Activated naive CD4-positive, alpha-beta T cell treated with Interleukin-2 at 50 U/mL for 16 hours (primary cell): ENCODE measurements around the gene ABCD4.
"Not testable (repeated sequence)": the region's sequence is repeated elsewhere in the genome, so short reads cannot be mapped to it uniquely, and the experiment has no call there.

Experiments
- DNase-seq: peaks from one replicate; pipeline ENCODE4 v3.0.0-alpha.2; 2020

The ABCD4 gene

DNA sequence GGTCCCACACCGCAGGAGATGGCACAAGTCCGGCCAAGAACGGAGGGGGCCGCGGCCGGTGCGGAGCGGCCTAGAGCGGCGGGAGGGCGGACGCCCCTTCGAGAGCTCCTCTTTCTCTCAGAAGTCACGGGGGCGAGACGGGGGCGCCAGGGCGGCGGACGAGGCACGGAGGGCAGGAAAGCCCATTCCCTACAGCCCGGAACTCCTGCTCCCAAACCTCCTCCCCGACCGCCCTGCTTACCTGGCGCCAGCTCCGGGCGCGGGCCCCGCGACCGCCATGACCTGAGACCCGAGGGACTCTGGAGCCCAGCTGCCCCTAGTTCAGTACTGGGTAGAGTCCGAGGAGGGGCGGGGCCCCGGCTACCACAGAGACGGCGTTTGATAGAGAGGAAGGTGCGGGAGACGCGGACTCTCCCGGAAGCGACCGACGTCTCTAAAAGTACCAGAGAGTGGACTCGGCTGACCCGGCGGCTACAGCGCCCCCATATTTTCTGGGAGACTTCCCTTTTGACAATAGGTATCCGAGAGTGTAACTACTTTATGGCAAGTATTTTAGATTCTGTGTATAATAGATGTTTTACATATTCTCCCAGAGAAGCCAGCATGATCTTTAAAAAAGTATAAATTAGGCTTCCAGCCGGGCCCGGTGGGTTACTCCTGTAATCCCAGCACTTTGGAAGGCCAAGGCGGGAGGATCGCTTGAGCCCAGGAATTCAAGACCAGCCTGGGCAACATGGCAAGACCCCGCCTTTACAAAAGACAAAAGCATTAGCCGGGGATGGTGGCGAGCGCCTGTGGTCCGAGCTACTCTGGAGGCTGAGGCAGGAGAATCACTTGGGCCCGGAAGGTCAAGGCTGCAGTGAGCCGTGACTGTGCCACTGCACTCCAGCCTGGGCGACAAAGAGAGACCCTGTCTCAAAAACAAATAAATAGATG lies at the start of gene ABCD4:
ABCD4 (minus strand) TSS at position 301 of the 936 bp plus-strand sequence; CDS start at position 279, 22 bp downstream.
- DNase-seq, result peak; percentile 90

DNA sequence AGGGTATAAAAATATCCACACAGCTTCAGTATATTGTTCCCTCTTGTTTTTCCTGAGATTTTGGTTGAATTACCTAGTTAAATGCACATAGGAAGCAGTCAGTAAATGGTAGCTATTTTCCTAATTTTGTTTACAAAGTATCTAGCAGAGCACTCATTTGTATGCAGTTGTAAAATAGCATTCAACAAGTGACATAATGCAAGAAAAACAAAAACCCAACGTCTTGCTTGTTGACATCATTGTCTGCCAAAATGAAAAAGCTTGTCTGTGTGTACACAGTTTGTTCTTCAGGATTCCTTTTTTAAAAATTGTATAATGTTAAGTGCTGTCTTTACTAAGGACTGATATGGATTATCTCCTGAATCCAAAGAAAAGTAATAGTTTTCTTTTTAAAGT lies 48.2 kb upstream of the ABCD4 start:
- DNase-seq, result no peak

DNA sequence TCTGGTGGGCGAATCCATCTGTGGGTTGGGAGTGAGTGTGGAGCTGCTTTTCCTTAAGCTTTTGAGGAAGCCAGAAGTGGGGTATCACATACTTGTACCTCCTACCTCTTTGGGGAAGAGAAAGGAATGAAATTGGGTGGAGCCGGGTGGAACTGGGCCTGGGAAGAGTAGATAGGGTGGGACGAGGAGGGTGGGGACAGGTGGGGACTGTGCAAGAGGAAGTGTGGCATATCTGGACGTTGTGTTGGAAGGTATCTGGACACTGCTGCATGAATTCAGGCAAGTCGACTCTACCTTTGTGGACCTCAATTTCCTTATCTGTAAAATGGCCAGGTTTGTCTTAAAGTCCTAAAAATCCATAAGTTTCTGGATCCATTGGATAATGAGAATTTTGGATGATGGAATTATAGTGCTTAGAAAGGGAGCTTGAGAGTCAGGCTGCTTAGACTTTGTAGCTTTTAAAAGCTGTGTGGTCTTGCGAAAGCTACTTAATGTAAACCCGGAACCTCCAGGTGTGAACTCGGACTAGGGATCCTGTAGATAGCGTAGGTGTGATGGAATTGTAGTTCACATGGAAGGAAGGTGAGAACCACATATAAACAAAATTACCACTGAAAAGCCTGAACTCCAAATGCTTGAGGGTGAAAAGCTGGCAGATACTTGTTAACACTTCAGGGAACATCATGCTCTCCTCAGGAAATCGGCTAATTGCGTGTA lies 47.6 kb upstream of the ABCD4 start:
- DNase-seq, result no peak

DNA sequence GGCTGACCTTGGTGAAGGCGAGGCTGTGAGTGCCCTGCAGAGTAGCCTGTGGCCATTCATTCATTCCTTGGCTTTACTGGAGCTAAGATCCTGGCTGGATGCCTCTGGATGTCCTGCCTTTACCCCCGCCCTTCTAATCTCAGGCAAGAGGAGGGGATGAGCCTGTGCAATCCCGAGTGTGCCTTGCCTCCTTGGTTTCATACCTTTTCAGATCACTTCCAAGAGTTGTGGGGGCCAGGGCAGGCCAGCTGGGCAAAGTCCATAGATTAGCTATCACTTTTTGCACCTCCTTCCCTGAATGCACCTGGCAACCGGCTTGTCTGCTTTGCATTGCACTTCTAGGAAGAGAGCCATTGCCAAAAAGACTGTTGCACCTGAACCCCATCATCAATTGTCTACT lies 47.0 kb upstream of the ABCD4 start:
- no peak for DNase-seq

DNA sequence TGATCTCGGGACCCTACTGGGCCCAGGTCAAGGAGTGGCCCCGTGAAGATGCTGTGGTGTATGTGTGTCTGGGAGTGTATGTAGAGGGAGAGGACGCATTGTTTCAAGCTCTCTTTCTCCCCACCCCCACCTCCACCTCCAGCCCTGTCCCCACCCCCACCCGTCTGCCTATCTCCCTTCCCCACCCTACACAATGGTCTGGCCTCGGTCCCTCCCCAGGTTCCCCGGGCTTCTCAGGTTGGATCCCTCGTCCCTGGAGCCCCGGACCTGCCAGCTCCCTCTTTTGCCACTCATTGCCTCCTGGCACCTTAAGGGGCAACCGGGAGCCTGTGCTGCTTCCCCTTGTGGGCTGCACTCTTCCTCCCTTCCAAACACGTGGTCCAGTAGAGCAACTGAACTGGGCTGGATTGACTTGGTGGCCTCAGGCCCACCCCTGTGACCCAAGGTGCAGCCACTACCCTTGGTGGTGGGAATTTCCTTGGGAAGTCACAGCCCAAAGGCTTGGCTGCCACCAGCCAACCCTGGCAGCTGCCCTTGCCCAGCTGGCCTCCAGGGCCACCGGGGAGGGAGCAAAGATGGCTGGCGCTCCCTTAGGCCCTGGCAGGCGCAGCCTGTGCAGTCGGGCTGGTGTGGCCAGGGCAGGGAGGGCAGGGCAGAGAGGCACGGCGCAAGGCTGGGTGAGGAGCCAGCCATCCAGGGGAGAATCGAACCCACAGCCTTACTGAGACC lies 46.2 kb upstream of the ABCD4 start:
- no peak for DNase-seq

DNA sequence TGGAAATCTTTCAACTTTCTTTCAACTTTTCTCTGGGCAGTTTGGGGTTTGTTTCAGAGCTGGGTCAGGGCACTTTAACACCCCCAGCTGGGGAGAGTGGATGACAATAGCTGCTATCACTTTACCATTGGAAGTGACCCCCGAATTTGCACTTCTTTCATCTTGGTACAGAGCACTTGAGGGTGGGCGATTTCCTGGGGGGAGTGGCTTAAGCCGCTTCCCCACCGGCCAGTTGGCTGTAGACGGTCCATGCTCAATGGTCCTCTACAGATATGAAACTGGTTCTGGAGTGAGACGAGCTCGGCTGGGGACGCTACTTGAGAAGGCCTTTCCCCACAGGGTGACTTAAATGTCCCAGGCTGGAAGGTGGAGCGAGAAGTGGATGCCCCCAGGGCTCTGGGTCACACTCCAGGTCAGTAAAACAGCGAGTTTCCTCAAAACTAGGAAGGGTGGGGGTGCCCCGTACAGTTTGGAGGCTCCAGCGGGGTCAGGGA lies 45.6 kb upstream of the ABCD4 start, which contains the start of gene VRTN:
VRTN (plus strand) TSS at position 231 of the 494 bp plus-strand sequence. CDS start 8,313 bp downstream, outside the sequence.
- DNase-seq, result no peak

DNA sequence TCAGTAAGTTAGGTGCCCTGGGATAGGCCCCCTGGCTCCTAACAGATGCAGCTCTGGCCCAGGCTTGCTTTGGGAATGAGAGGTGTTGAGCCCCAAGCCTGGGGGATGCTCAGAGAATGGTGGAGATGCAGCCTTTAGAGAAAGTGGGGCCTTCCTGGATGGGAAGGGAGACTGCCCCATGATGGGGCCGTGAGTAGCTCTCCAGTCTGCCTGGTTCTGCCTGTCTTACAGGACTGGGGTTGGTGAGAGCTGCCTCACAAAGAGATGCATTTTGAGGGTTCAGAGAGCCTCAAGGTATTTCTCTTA lies 45.0 kb upstream of the ABCD4 start:
- no peak for DNase-seq

DNA sequence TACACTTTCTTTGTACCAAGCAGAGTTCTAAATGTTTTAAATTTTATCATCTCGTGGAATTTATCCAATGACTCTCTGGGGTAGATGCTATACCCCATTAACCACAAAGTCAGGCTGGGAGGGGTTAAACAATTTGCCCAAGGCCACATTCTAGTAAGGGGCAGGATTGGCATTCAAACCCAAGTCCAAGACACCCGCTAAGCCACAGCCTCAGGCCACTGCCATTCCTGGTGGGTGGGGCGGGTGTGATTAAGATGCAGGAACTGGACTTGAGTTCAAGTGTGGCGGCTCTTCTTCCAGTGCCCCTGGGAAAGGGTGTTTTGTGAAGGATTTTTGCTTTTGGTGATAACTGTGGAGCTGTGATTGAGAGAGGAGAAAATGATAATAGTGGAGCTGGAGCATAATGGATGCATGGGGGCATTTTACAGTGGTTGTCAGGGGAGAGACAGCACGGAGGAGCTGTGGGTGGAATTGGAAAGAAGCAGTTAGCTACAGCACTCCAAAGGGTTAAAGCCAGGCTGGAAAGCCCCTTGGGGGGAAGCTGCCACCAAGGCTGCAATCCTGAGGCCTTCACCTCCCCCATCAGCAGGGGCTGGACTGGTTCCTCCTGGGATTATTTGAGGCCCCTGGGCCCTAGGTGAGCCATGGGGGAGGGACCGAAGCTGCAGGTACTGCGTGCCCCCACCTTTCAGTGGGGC lies 44.5 kb upstream of the ABCD4 start:
- no peak for DNase-seq

DNA sequence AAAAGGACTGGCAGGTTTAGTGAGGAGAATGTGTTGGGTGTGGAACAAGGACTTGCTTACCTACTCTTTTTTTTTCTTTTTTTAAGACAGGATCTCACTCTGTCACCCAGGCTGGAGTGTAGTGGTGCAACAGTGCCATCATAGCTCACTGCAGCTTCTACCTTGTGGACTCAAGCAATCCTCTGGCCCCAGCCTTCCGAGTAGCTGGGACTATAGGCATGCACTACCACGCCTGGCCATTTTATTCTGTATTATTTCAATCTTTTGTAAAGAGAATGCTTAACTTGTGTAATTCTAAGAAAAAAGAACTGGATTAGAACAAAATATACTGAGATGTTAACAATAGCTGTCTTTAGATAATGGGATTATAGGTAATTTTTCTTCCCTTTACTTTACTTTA lies 43.6 kb upstream of the ABCD4 start:
- DNase-seq, result no peak

DNA sequence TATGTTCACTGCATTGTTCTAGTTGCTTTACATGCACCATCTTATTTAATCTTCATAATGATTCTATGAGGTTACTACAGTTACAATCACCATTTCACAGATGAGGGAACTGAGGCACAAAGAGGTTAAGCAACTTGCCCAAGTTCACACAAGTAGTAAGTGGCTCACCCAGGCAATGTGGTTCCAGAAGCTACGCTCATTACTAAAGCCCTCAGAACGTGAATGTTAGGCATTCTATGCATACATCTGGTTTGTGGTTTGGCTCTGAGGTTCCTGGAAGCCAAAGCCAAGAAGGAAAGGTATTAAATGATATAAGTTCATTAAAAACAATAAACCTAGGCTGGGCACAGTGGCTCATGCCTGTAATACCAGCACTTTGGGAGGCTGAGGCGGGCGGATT lies 31.2 kb upstream of the ABCD4 start:
- DNase-seq, result no peak

DNA sequence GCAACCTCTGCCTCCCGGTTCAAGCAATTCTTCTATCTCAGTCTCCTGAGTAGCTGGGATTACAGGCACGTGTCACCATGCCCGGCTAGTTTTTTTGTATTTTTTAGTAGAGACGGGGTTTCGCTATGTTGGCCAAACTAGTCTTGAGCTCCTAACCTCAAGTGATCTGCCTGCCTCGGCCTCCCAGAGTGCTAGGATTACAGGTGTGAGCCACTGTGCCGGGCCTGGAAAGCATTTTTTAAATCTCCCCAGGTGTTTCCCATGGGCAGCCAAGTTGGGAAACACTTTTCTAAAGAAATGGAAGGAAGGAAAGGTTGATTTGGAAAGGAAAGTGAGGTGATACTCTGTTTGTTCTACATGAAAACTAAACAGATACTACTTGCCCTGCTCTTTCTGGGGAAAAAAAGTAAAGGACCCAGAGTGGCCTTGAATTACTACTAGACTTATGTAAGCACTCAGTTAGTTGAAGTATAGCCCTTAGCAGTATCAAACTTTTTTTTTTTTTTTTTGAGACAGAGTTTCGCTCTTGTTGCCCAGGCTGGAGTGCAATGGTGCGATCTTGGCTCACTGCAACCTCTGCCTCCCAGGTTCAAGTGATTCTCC lies 27.3 kb upstream of the ABCD4 start:
- DNase-seq, result not testable (repeated sequence)

DNA sequence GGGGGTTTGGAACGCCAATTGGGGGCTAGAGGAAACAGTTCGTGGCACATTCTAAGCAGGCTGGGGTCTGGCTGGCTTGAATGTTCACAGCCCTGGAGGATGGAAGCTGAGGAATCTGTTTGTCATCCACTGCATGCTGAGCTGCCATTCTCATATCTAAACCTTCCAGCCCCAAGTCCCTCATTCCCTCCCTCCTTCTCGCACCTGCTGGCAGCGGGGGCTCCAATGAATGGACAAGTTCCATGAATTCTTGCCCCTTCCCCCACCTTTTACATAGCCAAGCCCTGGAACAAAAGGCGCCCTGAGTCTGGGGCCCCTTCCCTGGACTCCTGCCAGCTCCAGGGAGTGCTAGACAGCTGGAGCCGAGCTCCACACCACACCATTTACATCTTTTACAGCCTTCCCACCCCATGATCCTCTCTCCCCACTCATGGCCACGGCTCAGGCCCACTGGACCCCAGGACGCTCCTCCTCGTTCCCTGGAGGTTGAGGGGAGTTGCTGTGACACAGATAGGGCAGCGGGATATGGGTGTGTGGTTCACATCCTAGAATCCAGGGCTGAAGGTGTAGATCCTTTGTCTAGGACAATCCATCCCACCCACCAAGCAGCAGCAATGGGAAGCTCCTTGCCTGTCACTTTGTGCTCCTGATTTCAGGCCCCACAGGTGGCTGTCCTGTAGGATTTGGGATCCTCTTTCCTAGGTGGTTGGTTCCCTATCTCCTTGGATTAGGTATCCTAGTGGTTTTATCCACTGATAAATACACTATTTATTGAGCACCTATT lies 23.8 kb upstream of the ABCD4 start:
- no peak for DNase-seq

DNA sequence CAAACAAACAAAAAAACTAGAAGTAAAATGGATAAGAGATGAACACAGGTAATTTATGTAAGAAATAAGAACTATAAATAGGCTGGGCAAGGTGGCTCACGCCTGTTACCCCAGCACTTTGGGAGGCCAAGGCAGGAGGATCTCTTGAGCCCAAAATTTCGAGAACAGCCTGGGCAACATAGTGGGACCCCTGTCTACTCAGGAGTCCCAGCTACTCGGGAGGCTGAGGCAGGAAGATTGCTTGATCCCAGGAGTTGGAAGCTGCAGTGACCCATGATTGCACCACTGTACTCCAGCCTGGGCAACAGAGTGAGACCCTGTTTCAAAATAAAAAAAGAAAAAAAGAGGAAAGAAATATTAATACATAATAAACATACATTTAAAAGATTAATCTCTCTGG lies 22.7 kb upstream of the ABCD4 start:
- DNase-seq, result no peak

DNA sequence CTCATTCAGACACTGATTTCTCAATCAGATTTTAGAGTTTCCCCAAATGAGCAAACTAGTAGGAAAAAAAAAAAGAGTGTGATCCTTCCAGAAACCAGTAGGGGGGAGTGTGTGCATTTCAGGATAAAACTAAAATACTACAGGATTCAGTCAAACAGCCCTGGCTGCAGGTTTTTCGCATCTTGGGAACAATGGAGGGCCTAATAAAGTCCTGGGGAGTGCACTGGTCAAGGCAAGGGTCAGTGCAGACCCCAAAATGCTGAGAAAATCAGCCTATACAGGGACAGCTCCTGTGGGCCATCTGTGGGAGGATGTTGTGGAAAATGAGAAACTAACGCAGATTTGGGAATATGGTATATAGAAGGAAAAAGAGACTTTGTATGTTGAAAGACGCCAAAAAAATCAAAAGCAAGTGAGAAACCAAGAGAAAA lies 22.2 kb upstream of the ABCD4 start:
- DNase-seq, result no peak

DNA sequence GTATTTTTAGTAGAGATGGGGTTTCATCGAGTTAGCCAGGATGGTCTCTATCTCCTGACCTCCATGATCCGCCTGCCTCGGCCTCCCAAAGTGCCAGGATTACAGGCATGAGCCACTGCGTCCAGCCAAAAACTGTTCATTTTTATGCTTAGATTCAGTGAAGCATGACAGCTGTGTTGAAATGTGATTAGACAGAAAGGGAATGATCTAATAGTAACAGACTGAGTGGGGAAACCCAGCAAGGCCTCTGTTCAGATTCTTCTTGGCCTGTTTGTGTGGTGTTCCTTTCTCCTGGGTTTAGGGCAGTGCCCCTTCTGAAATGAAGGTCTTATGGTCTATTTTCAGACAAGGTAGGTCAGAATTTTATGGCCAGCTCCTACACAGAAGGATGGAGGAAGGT lies 11.8 kb upstream of the ABCD4 start:
- no peak for DNase-seq

DNA sequence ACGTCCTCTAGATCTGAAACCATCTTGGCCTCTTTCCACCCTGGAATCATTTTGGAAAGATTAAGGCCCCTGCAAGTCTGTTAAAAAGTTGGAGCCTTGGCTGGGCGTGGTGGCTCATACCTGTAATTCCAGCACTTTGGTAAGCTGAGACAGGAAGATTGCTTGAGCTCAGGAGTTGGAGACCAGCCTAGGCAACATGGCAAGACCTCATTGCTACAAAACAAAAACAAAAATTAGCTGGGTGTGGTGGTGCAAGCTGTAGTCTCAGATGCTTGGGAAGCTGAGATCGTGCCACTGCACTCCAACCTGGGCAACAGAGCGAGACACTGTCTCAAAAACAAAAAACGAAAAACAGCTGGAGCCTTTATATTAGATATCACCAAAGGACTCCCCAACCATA lies 10.9 kb upstream of the ABCD4 start:
- DNase-seq, result no peak

DNA sequence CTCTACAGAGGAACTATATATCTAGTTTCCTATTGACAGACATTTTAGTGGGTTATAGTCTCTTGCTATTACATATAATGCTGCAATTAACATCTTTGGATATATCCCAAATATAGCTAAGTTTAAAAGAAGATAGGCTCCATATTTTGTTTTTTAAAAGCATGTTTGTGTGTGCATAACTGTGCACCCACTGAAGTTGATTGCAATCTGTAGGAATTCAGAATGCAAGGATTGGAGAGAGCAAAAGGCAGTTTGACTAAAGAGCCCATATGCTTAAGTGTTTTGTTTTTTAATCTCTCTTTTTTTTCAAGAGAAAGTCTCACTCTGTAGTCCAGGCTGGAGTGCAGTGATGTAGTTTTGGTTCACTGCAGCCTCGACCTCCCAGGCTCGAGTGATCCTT lies 9.4 kb upstream of the ABCD4 start:
- no peak for DNase-seq

DNA sequence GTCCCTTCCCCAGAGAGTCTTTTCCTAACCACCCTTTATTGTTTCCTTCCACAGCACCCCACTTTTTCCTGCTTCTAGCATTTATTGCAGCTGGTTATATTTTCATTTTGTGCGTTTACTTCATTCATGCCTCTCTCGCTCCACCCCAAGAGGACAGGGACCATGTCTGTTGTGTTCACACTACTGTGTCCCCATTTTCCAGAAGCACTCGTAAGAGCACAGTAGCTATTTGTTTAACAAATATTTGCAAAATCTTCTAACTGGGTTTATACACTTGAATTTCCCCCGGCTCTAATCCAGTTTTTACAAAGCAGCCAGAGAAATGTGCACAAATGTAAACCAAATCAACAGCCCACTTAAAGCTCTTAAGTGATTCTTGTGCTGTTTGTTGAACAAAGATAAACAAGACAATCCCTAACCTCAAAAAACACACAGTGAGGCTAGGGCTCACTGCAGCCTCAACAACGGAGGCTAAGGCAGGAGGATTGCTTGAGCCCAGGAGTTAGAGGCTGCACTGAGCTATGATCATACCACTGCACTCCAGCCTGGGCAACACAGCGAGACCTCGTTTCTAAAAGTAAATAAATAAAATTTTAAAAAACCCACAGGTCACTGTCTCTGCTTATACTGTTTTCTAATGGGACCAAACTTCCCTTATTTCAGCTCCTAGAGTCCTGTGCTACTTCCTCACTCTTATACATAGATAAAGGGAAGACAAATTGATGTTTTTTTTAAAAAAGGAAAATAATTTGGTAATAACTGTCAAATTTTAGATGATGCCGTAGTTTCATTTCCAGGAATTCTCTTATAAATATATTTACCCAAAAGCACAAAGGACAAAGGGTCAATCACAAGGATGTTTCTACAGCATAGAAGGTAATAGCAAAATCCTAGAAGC lies 6.6 kb upstream of the ABCD4 start:
- DNase-seq, result no peak

DNA sequence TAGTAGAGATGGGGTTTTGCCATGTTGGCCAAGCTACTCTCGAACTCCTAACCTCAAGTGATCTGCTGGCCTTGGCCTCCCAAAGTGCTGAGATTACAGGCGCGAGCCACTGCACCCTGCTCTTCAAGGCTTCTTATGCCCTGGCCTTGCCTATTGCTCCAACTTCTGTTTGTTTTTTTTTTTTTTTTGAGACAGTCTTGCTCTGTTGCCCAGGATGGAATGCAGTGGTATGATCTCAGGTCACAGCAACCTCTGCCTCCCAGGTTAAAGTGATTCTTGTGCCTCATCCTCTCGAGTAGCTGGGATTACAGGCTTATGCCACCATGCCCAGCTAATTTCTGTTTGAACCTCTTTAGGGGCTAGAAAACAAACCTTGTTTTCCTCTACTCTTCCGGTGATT lies 6.0 kb upstream of the ABCD4 start:
- no peak for DNase-seq

DNA sequence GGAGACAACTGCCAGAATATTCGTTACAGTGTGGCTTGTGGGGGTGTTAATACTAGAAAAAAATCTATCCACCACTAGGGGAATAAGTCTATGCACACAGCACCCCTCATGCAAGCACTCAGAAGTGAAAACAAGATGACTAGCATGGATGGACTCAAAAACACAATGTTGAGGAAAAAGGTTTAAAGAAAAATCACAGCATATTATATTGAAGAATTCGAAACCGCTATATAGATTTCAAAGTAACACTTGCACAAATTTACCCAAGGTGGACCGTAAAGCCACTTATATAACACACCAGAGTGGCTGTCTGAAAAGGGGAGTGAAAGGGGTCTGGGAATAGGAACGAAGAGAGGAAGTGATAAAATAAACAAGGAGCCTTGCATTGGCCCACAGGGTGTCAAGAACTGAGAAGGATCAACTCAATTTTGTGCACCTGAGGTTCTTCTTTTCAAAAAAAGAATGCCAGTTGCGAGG lies 544 bp downstream of the ABCD4 start:
- DNase-seq, result peak; percentile 11
